PC-9 (cell line): ENCODE measurements around the gene LRMDA. TPM values are rescaled to one million over a fixed set of nuclear protein-coding genes. Genes with fewer than 3 reads are reported as not detected.

Experiments
- BruUV-seq: library from RNA; stranded (reverse); fragments of 400-500 nt; replicated peaks from 2 replicates; lab custom pipeline; 2021; lab: Mats Ljungman, UMichigan
- CTCF ChIA-PET: fragments of 300-600 bp; sonication (Branson Sonifier 250); formaldehyde crosslinking; loops from one replicate; lab custom pipeline; 2022; ENCODE audit warnings: antibody characterized with exemption; lab: Charles Lee
- POLR2A ChIA-PET: fragments of 300-600 bp; sonication (Branson Sonifier 250); formaldehyde crosslinking; loops from one replicate; lab custom pipeline; 2022; ENCODE audit warnings: antibody characterized with exemption; ENCODE audit not compliant: unreplicated experiment; lab: Charles Lee
- DNase-seq, 2 experiments: peaks; one replicate each; pipeline versions ENCODE4 v3.0.0 to v3.0.0-alpha.2; 2015 to 2022; ENCODE audit warnings: mixed read lengths in 1 of 2
- H2AFZ ChIP-seq: fragments of 200-600 bp; sonication (generic); 2 replicates; pipeline ENCODE4 v1.8.1; 2017; ENCODE audit warnings: antibody characterized with exemption
- H3F3A ChIP-seq: fragments of 200-600 bp; sonication (generic); 2 replicates; pipeline ENCODE4 v1.8.1; 2017; ENCODE audit warnings: antibody characterized with exemption, mild to moderate bottlenecking, low read depth; ENCODE audit not compliant: insufficient read depth
- H3K27ac ChIP-seq: fragments of 200-600 bp; sonication (generic); 2 replicates; pipeline ENCODE4 v1.6.1; 2016; ENCODE audit warnings: mixed run types
- H3K27me3 ChIP-seq: fragments of 200-600 bp; sonication (generic); 2 replicates; pipeline ENCODE4 v1.6.1; 2016; ENCODE audit warnings: low read depth, mixed run types; ENCODE audit not compliant: insufficient read depth
- H3K36me3 ChIP-seq: fragments of 200-600 bp; sonication (generic); 2 replicates; pipeline ENCODE4 v1.6.1; 2016; ENCODE audit warnings: low read depth, mixed run types
- H3K4me1 ChIP-seq: fragments of 200-600 bp; sonication (generic); replicated peaks from 2 replicates; pipeline ENCODE4 v1.6.1; 2016; ENCODE audit warnings: mixed run types; ENCODE audit not compliant: insufficient read depth
- H3K4me2 ChIP-seq: fragments of 200-600 bp; sonication (generic); 2 replicates; pipeline ENCODE4 v1.6.1; 2017; ENCODE audit warnings: mixed run types
- H3K4me3 ChIP-seq: fragments of 200-600 bp; sonication (generic); 2 replicates; pipeline ENCODE4 v1.6.1; 2016; ENCODE audit warnings: mixed run types
- H3K79me2 ChIP-seq: fragments of 200-600 bp; sonication (generic); 2 replicates; pipeline ENCODE4 v1.6.1; 2017; ENCODE audit warnings: low read depth, mixed run types
- H3K9me2 ChIP-seq: fragments of 200-600 bp; sonication (generic); 2 replicates; pipeline ENCODE4 v1.8.1; 2017; ENCODE audit warnings: mild to moderate bottlenecking; ENCODE audit not compliant: insufficient read depth
- H3K9me3 ChIP-seq: fragments of 200-600 bp; sonication (generic); 2 replicates; pipeline ENCODE4 v1.8.1; 2016; ENCODE audit warnings: low read depth; ENCODE audit not compliant: insufficient read depth
- H4K20me1 ChIP-seq: fragments of 200-600 bp; sonication (generic); 2 replicates; pipeline ENCODE4 v1.8.1; 2017; ENCODE audit not compliant: insufficient read depth
- EZH2 ChIP-seq: fragments of 200-600 bp; sonication (generic); IDR thresholded peaks from 2 replicates; pipeline ENCODE4 v1.8.0; 2017; ENCODE audit warnings: antibody characterized with exemption, low read depth
- intact Hi-C: fragments of 100-400 bp; cut with micrococcal nuclease; formaldehyde crosslinking; loops from one replicate; pipeline ENCODE4 v1.10.0; 2022; ENCODE audit not compliant: unreplicated experiment
- total RNA-seq: library from RNA; stranded (reverse); gene quantifications from 2 replicates; pipeline ENCODE4 v1.2.3, GENCODE V29; 2021
- TF ChIP-seq, protein P1 (sequence below): fragments of 200-600 bp; sonication (generic); conservative IDR thresholded peaks from 2 replicates; pipeline ENCODE4 v1.6.1; 2017; ENCODE audit warnings: mixed run types, antibody characterized with exemption, mild to moderate bottlenecking, moderate library complexity

Gene LRMDA
- total RNA-seq, 1 experiment from 2014 or later: not detected

- no peaks in the 10 kb centered on the region for H3K4me1 ChIP-seq
- H3K4me2 ChIP-seq: no peak overlapping the region
- H3K4me3 ChIP-seq: no peak overlapping the region
- H4K20me1 ChIP-seq: no peaks in the 10 kb centered on the region
- no peak for DNase-seq
- no peaks in the 10 kb centered on the region for H3F3A ChIP-seq
- no peak overlapping the region for H2AFZ ChIP-seq
- TF ChIP-seq EZH2: no peak
- TF ChIP-seq, protein P1, sequence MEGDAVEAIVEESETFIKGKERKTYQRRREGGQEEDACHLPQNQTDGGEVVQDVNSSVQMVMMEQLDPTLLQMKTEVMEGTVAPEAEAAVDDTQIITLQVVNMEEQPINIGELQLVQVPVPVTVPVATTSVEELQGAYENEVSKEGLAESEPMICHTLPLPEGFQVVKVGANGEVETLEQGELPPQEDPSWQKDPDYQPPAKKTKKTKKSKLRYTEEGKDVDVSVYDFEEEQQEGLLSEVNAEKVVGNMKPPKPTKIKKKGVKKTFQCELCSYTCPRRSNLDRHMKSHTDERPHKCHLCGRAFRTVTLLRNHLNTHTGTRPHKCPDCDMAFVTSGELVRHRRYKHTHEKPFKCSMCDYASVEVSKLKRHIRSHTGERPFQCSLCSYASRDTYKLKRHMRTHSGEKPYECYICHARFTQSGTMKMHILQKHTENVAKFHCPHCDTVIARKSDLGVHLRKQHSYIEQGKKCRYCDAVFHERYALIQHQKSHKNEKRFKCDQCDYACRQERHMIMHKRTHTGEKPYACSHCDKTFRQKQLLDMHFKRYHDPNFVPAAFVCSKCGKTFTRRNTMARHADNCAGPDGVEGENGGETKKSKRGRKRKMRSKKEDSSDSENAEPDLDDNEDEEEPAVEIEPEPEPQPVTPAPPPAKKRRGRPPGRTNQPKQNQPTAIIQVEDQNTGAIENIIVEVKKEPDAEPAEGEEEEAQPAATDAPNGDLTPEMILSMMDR: no peak
- no peaks in the 10 kb centered on the region for H3K27me3 ChIP-seq
- ChIA-PET CTCF (no interaction called here), POLR2A (interaction anchor here (0.9 kb wide), 1 partner anchor 112 kb away, joined by 10 read pairs; no protein-coding TSS in a partner anchor)
- no peak overlapping the region for H3K27ac ChIP-seq
- no peaks in the 10 kb centered on the region for H3K79me2 ChIP-seq
- H3K9me2 ChIP-seq: no peaks in the 10 kb centered on the region
- BruUV-seq: no TSS peak
- intact Hi-C loops: no loop called here
- H3K36me3 ChIP-seq: no peaks in the 10 kb centered on the region
- no peaks in the 10 kb centered on the region for H3K9me3 ChIP-seq
Observed at GRCh38 chr10:76178532-76179292, 747.3 kb downstream of the LRMDA start.

GRCh38 chr10:76179806-76180205, 748.4 kb downstream of the LRMDA start:
- H3K9me2 ChIP-seq: no peaks in the 10 kb centered on the region
- H3K4me1 ChIP-seq: no peaks in the 10 kb centered on the region
- POLR2A ChIA-PET: no interaction called here
- no peaks in the 10 kb centered on the region for H3K9me3 ChIP-seq
- no peak overlapping the region for H3K27ac ChIP-seq
- no peaks in the 10 kb centered on the region for H3K27me3 ChIP-seq
- H3K79me2 ChIP-seq: no peaks in the 10 kb centered on the region
- TF ChIP-seq, protein P1: no peak
- TF ChIP-seq EZH2: no peak
- no peak overlapping the region for H2AFZ ChIP-seq
- DNase-seq: no peak
- no TSS peak for BruUV-seq
- intact Hi-C loops: no loop called here
- H4K20me1 ChIP-seq: no peaks in the 10 kb centered on the region
- CTCF ChIA-PET: no interaction called here
- H3F3A ChIP-seq: no peaks in the 10 kb centered on the region
- no peaks in the 10 kb centered on the region for H3K36me3 ChIP-seq
- no peak overlapping the region for H3K4me2 ChIP-seq
- no peak overlapping the region for H3K4me3 ChIP-seq

- ChIA-PET POLR2A (no interaction called here), CTCF (no interaction called here)
- H3K36me3 ChIP-seq: no peaks in the 10 kb centered on the region
- no TSS peak for BruUV-seq
- H3K27me3 ChIP-seq: no peaks in the 10 kb centered on the region
- H3K27ac ChIP-seq: no peak overlapping the region
- H3K9me3 ChIP-seq: no peaks in the 10 kb centered on the region
- no peaks in the 10 kb centered on the region for H3K4me1 ChIP-seq
- no peaks in the 10 kb centered on the region for H3K9me2 ChIP-seq
- no peak overlapping the region for H3K4me3 ChIP-seq
- DNase-seq: no peak
- intact Hi-C loops: no loop called here
- no peaks in the 10 kb centered on the region for H3F3A ChIP-seq
- H4K20me1 ChIP-seq: no peaks in the 10 kb centered on the region
- H3K4me2 ChIP-seq: no peak overlapping the region
- H2AFZ ChIP-seq: no peak overlapping the region
- TF ChIP-seq, protein P1: no peak
- TF ChIP-seq EZH2: no peak
- H3K79me2 ChIP-seq: no peaks in the 10 kb centered on the region
Observed at GRCh38 chr10:76184647-76185046, 753.2 kb downstream of the LRMDA start.
